Parathyroid adenoma (tissue), 2 donors: ENCODE measurements around the gene SHC2.

Experiments used
- H2AFZ ChIP-seq: fragments of 300-600 bp; sonication (generic); one replicate; pipeline ENCODE4 v1.7.0; 2017; ENCODE audit warnings: antibody characterized with exemption, mild to moderate bottlenecking
- H3K27ac ChIP-seq: fragments of 300-600 bp; sonication (generic); one replicate; pipeline ENCODE4 v1.7.0; 2017
- H3K27me3 ChIP-seq: fragments of 300-600 bp; sonication (generic); one replicate; pipeline ENCODE4 v1.7.0; 2017; ENCODE audit warnings: low read length; ENCODE audit not compliant: control insufficient read depth, insufficient read depth
- H3K36me3 ChIP-seq: fragments of 300-600 bp; sonication (generic); one replicate; pipeline ENCODE4 v1.7.0; 2017; ENCODE audit warnings: low read length; ENCODE audit not compliant: control insufficient read depth, insufficient read depth
- H3K4me1 ChIP-seq: fragments of 300-600 bp; sonication (generic); one replicate; pipeline ENCODE4 v1.7.0; 2017; ENCODE audit warnings: control low read depth
- H3K4me2 ChIP-seq: fragments of 300-600 bp; sonication (generic); one replicate; pipeline ENCODE4 v1.7.0; 2017; ENCODE audit warnings: low read length
- H3K4me3 ChIP-seq: fragments of 300-600 bp; sonication (generic); one replicate; pipeline ENCODE4 v1.7.0; 2017; ENCODE audit warnings: low read depth, low read length
- H3K79me2 ChIP-seq: fragments of 300-600 bp; sonication (generic); one replicate; pipeline ENCODE4 v1.7.0; 2017; ENCODE audit warnings: control low read depth
- H3K9ac ChIP-seq: fragments of 300-600 bp; sonication (generic); one replicate; pipeline ENCODE4 v1.7.0; 2017; ENCODE audit warnings: mild to moderate bottlenecking
- H3K9me3 ChIP-seq: fragments of 300-600 bp; sonication (generic); one replicate; pipeline ENCODE4 v1.7.0; 2017; ENCODE audit warnings: low read length; ENCODE audit not compliant: control insufficient read depth
- CTCF ChIP-seq: fragments of 300-600 bp; sonication (generic); IDR thresholded peaks from one replicate; pipeline ENCODE4 v1.7.0; 2017; ENCODE audit warnings: antibody characterized with exemption, mild to moderate bottlenecking
- donor health status: primary hyperparathyroidism.

Gene SHC2

GRCh38 chr19:407511-408440 lies 53.1 kb downstream of the SHC2 start:
- H3K4me1 ChIP-seq, result peaks cover 3% of the 10 kb centered on the region
- no peaks in the 10 kb centered on the region for H3K36me3 ChIP-seq
- H3K9me3 ChIP-seq, result no peaks in the 10 kb centered on the region
- H3K27ac ChIP-seq, result no peak overlapping the region
- no peak overlapping the region for H3K9ac ChIP-seq
- no peak overlapping the region for H3K4me3 ChIP-seq
- no peaks in the 10 kb centered on the region for H3K27me3 ChIP-seq
- no peak overlapping the region for H2AFZ ChIP-seq
- TF ChIP-seq CTCF, result no peak
- H3K79me2 ChIP-seq, result no peaks in the 10 kb centered on the region
- no peak overlapping the region for H3K4me2 ChIP-seq

DNA sequence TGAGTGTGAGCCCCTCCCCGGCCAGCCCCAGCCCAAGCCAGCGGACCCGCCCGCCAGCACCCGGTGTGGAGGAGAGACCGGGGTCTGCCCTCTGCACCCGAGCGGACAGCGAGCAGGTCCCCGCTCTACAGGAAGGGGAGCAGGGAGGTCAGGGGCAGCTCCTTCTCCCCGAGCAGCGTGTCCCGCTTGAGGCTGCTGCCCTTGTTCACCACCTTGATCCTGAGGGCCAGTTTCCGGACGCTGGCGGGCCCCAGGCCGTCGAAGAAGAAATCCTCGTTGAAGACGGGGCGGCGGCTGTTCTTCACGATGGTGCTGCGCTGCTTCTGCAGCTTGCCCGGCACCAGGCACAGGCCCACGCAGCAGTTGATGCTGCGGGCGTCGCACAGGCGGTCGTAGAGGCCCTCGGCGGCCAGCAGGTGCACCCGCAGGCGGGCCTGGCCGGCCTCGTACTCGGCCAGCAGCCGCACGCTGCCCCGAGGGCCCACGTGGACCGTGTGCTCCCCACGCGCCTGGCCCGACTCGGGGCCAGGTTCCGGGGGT lies 53.8 kb downstream of the SHC2 start:
- Histone ChIP-seq H3K27me3 (no peaks in the 10 kb centered on the region), H2AFZ (no peak overlapping the region)

DNA sequence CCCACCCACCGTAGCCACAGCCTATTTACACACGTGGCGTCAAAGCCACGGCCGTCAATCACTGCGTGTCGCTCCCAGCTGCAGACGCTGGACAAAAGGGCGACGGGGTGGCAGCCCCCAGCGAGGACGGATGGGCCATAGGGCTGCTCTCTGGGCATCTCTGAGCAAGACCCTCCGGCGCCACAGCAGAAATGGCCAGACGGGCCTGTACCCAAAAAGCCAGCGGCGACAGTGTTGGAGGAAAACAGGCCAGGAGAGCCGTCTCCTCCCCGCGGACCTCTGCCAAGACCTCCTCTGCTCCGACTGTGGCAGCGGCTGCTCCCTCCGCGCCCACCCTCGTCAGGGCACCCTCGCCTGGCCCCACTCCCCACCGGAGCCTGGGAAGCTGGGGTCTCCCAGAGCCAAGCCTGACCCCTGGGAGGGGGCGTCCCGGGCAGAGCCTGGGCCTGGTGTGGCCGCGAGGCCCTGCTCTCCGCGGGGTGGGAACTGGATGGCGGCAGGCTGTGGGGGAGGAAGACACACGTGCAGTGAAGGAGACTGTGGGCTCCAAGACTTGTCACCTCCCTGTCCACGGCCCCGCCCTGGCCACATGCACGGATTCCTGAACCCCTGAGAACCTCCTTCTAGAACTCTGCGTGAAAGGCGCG lies 54.6 kb downstream of the SHC2 start:
- H3K79me2 ChIP-seq, result no peaks in the 10 kb centered on the region
- no peaks in the 10 kb centered on the region for H3K9me3 ChIP-seq
- H3K4me2 ChIP-seq, result no peak overlapping the region
- no peak for TF ChIP-seq CTCF
- no peaks in the 10 kb centered on the region for H3K27me3 ChIP-seq
- peaks cover 3% of the 10 kb centered on the region for H3K4me1 ChIP-seq
- H2AFZ ChIP-seq, result no peak overlapping the region
- H3K9ac ChIP-seq, result no peak overlapping the region
- no peak overlapping the region for H3K27ac ChIP-seq
- no peaks in the 10 kb centered on the region for H3K36me3 ChIP-seq
- no peak overlapping the region for H3K4me3 ChIP-seq

More for the DNA sequence above, 53.8 kb downstream of the SHC2 start:
- Histone ChIP-seq H3K27ac (no peak overlapping the region), H3K79me2 (no peaks in the 10 kb centered on the region), H3K4me1 (peaks cover 3% of the 10 kb centered on the region), H3K4me2 (no peak overlapping the region), H3K4me3 (no peak overlapping the region), H3K9ac (no peak overlapping the region), H3K9me3 (no peaks in the 10 kb centered on the region), H3K36me3 (no peaks in the 10 kb centered on the region)
- TF ChIP-seq CTCF, result no peak

GRCh38 chr19:405121-405965 lies 55.5 kb downstream of the SHC2 start:
- no peaks in the 10 kb centered on the region for H3K9me3 ChIP-seq
- no peak for TF ChIP-seq CTCF
- no peak overlapping the region for H3K9ac ChIP-seq
- no peaks in the 10 kb centered on the region for H3K27me3 ChIP-seq
- peaks cover 3% of the 10 kb centered on the region for H3K4me1 ChIP-seq
- no peak overlapping the region for H3K27ac ChIP-seq
- no peaks in the 10 kb centered on the region for H3K36me3 ChIP-seq
- no peaks in the 10 kb centered on the region for H3K79me2 ChIP-seq
- H2AFZ ChIP-seq, result no peak overlapping the region
- H3K4me3 ChIP-seq, result no peak overlapping the region
- no peak overlapping the region for H3K4me2 ChIP-seq
